Effector CD8-positive, alpha-beta T cell (primary cell): ENCODE data around the gene ANKRD36C.
"Not testable (repeated sequence)": the region's sequence is repeated elsewhere in the genome, so short reads cannot be mapped to it uniquely, and the experiment has no call there.

Source experiments
- DNase-seq: peaks from one replicate; lab custom pipeline; 2025; lab: John Stamatoyannopoulos, UW
- total RNA-seq, 4 experiments: gene quantifications; one replicate each; lab custom pipeline; 2026; lab: John Stamatoyannopoulos, UW

Gene ANKRD36C
- 97.2 to 154 (median 123) reads per million in 4 experiments for total RNA-seq

DNA sequence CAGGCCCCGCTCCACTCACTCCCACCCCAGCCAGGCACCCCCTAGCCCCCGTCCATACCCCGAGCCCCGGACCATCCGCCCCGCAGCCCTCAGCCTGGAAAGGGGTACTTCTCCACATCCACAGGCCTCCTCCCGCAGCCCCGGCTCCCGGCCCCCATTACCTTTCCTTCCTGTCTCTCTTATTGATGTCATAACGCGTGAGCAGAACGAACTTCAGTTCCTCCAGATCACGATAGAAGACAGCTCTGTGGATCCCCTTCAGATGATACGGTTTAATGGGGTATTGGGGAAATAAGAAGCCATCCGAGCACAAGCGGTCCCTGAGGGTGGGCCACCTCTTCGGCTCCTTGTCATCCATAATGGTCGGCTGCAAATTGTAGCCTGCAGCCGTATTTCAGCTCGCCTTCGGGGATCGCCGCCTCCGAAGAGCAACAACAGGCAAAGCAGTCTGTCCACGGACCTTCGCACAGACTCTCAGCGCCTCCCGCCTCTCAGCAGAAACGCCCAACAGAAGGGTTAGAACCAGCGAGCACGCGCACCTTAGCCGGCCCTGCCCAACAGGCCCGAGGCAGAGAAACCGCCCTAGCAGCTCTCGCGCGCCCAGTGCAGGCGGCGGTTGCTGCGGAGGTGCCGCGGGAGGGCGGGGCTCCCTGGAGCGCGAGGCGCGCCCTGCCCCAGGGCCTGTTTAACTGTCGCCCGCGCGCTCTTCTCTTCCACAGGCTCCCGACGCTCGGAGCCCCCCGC is at the start of gene ANKRD36C:
ANKRD36C (minus strand) TSS at position 474 of the 744 bp plus-strand sequence; CDS start at position 358, 116 bp downstream.
- DNase-seq: not testable (repeated sequence)

DNA sequence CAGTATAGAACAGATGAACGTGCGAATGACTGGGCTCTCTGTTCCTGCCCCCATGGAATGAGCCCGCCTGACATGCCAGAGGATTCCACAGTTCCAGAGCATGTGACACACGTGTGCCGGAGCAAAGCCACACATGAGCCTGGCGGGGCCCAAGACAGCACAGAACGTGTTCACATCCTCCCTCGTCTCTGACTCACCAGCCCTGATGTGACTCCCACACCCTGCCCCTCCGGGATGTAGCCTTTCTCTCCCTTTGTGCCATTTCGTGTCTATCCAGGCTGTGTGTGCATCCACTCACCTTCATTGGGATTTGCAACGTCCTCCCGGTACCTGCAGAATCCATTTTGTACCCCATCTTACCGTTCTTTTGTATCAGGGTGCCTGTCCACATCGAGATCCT is 43.9 kb upstream of the ANKRD36C start:
- not testable (repeated sequence) for DNase-seq

DNA sequence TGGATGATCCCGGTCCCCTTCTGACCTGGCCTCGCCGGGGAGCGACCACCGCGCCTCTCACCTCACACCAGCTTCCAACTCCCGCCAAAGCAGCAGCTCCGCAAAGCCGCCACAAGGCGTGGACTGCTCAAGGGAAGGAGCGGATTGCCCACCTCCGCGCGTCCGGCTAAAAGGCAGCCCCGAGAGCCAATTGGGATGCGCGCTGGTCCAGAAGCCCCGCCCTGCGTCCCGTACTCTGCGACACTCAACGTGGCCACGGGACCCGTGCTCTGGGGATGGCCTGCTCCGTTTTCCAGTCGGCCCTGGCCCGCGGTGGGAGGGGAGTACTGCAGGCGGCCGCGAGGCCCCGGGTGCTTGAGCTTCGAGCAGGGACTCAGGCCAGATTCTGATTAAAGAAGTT is 43.2 kb upstream of the ANKRD36C start, which contains the start of gene GPAT2:
GPAT2 (minus strand) TSS at position 125 of the 400 bp plus-strand sequence. CDS start 2,557 bp downstream, outside the sequence.
- DNase-seq: not testable (repeated sequence)

DNA sequence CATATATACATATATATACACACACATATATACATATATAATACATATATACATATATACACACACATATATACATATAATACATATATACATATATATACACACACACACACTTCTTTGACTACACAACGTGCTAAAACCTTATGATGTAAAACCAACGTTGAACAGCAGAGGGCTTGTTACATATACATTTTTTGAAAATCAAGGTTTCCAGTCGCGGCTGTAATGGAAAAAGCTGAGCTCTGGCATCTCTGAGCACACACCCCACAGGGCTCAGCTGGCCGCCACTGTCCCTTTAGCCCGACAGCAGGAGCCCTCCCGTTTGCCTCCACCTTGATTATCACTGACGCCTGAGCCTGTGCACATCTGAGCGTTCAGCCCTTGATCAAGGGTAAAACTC is 42.4 kb upstream of the ANKRD36C start:
- DNase-seq: not testable (repeated sequence)

DNA sequence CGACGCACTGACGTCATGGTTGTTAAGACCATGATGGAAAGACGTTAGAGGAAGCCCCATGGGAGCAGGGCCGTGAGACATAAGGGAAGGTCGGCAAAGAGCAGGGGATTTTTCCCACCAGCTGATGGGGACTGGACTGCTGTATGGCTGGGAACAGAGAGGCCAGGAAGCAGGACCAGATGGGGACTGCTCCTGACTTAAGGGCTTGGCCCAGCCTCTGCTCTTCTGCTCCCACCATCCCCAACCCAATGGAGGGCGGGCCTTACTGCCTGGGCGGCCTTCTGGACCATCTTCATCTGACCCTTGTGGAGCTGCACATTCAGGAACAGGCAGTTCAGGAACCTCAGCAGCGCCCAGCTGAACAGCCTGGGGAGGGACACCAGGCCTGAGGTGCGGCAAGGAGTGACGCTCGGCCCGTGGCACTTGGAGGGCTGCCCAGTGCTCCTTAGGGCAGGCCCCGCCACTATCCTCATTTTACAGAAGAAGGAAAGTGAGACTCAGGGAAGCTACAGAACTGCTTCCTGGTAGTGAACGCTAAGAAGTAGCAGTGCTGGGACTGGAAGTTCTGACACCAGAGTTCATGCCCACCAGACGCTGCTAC is 36.2 kb upstream of the ANKRD36C start:
- DNase-seq: not testable (repeated sequence)

DNA sequence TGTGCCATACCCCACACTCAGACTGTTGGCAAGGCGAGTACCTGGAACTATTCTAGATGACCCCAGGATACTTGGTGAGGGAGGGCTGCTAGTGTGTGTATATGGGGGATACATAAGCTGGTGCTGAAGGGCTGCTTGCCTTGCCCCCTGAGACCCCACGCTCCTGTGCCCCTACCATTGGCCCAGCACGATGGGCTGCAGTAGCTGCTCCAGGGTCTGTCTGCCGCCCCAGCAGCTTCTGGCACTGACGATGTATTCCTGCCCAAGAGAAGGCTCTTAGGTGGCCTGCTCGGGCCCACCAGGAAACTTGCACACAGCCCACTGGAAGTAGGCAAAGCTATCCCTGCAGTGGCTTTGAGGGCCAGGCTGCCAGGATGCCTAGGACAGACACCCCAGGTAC is 34.1 kb upstream of the ANKRD36C start:
- DNase-seq: not testable (repeated sequence)

DNA sequence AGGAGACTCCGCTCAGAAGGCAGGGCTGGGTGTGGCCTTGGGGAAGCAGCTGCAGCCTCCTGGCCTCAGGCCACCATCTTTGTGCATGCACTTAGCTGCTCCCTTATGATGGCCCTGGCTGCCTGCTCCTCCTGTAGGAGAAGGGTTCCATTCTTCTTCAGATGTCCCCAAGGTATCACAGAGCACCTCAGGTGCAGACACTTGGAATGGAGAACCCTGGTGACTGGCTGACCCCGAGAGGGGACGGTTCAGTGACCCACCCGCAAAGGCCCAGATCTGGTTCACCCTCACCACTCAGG is 33.5 kb upstream of the ANKRD36C start:
- DNase-seq: no peak

DNA sequence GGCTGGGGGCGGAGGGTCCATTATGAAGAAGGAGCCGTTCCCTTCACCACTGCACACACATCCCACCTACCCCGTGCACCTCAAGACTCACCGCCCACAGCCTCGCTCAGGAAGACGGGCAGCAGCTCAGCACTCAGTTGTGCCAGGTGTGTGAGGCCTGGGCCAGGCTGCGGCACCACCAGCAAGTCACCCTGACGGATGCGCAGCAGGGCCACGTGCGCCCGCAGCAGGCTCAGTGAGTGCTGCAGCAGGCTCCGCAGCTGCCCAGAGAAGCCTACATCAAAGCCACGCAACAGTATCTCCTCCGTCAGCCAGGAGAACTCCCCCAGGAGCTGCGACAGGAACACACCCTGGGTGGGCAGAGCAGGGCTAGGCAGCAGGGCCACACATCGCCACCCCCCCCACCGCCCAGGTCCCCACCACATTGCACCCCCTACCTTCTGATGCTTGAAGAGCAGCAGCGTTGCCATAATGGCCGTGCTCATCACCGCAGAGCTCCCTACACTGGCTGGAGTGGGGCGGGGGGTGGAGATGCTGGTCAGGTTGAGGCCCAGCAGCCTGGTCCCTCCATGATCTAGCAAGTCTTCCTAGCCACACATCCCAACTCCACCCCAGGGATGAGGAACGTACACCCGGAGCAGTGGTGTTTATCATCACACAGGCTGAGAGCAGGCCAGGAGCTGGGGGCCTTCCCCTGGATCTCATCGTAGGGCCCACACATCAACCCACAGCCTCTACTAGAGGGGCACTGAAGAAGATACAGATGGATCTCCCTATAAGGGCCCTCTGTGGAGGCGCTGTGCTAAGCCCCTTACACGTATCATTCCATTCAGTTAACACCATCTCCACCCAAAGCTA is 32.9 kb upstream of the ANKRD36C start:
- DNase-seq: no peak

DNA sequence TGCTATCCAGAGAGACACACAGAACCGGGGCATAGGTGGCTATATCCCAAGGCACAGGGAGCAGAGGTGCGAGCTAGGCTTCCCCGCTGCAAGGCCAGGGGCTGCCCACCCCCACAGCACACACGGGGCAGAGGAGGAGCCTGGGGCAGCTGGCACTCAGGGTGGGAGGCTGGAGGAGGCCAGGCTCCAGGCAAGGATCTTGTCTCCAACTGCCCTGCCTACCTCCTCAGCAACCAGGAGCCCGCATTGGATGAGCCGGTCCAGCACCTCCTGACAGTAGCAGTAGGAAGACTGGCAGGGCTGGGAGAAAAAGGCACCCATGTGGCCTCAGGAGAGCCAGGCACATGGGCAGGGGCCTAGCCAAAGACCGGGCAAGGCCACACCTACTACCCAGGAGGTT is 32.1 kb upstream of the ANKRD36C start:
- not testable (repeated sequence) for DNase-seq

DNA sequence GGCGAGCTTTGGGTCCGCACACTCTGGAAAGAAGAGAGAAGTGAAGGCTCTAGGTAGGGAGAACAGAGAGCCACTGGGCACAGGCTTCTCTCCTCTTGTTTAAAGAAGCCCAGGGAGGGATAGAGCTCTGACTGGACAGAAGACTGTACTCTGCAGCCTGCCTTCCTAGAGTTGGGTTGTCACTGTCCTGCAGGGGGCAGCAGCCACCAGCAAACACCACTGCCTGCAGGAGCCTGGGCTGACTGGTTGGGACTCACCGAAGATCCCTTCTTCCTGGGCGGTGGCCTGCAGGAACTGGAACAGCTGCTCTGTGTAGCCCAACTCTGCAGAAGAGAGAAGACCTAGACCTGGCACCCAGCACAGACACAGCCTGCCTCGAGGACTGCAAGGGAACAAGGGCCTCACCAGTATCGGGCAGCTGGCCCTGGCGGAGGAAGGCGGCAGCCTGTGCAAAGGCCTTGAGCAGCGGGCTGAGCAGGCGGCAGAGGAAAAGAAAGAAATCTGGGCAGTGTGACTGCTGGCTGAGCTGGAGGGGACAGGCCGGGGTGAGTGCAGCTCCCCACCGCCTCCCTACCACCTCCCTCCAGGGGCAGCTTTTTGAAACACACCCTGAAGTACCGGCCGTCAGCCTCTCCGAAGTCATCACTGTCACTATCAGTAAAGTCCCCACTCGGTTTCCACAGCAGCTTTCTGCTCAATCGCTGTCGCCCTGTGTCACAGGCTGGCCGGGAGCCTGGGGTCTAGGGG is 31.2 kb upstream of the ANKRD36C start:
- DNase-seq: not testable (repeated sequence)

DNA sequence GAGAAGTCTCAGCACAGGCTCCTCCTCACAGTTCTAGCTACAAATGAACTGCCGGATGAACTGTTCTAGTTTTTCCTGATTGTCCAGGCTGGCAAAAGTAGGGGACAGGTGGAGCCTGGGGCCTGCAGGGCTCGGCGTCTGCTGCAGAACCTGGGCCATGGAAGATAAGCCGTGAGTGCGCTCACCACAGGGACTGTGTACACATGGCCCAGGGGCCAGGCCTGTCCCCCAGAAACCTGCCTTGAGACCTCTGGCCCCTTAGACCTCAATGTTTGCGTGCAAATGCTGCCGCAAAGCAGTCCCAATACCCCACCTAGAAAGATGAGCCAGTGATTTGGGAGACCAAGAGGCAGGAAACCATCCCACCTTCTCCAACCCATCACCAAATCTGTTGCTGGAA is 30.5 kb upstream of the ANKRD36C start:
- DNase-seq: not testable (repeated sequence)

DNA sequence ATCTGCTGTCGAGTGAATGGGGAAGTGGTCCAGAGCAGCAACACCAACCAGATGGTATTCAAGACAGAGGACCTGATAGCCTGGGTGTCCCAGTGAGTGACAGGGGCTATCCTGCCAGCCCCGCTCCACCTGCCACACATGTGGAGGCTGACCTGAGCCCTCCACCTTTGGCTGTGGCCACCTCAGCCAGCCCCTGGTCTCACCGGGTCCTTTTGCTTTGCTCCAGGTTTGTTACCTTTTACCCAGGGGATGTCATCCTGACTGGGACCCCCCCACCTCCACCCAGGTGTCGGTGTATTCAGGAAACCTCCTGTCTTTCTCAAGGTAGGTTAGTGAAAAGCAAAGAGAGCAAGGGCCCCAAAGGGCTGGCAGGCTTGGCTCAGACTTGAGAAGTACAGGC is 29.5 kb upstream of the ANKRD36C start:
- not testable (repeated sequence) for DNase-seq

DNA sequence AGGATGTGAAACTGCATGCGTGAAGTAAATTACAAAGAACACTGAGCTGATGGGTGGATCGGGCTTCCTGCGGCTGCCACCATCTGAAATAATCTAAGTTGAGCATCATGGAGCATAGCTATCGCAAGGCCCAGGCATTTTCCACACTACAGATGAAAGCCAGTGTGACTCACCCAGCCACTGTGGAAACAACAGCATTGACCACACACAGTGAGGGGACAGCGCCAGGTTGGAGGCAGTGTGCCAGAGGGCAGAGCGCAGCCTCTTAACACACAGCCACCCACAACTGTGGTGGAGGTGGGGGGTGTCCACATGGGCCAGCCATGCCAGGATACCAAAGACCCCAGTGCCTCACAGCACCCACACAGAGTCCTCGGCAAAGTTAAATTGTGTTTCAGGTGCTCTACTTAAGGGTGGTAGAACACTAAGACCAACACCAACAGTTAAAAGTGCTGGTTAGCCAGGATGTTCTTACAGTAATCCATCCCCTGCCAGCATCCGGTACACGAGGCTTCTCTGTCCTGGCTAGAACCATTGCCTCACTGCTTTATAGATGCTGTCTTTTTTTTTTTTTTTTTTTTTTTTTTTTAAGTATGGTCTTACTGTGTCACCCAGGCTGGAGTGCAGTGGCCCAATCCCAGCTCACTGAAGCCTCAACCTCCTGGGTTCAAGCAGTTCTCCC is 28.4 kb upstream of the ANKRD36C start:
- DNase-seq: not testable (repeated sequence)

DNA sequence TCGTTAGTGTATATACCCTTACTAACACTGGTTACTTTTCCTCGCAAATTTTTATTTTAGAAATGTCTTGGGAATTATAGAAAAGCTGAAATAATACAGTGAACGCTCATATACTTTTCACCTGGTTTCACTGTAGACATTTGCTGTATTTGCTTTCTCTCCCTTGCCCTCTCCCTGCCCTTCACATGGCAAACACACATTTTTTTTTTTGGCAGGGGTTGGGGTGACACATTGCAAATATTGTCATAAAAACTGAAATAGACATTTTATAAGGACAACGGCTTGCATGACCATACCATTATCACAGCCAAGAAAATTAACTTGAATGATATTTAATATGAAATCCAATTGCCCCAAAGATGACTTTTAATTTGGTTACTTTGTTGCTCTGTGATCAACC is 24.7 kb upstream of the ANKRD36C start:
- not testable (repeated sequence) for DNase-seq

DNA sequence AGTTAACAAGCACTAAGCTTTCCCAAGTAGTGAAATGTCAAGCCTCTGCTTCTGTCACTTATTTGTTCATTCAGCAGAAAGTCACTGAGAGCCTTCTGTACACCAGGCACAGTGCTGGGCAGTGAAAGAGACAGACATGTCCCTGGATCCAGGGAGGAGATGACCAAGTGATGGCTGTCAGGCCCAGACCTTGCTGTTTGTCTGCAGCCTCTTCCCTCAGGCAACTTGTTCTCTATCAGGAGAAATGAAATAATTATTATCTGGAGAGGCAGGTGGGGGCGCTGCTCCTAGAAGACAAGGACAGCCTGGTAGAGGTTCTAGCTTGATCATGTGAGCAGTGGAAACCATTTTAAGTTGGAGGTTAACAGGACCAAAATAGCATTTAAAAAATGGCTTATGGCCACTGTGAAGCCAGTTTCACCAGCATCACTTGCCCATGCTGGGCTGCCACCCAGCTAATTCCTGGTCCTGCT is 21.2 kb upstream of the ANKRD36C start:
- not testable (repeated sequence) for DNase-seq

DNA sequence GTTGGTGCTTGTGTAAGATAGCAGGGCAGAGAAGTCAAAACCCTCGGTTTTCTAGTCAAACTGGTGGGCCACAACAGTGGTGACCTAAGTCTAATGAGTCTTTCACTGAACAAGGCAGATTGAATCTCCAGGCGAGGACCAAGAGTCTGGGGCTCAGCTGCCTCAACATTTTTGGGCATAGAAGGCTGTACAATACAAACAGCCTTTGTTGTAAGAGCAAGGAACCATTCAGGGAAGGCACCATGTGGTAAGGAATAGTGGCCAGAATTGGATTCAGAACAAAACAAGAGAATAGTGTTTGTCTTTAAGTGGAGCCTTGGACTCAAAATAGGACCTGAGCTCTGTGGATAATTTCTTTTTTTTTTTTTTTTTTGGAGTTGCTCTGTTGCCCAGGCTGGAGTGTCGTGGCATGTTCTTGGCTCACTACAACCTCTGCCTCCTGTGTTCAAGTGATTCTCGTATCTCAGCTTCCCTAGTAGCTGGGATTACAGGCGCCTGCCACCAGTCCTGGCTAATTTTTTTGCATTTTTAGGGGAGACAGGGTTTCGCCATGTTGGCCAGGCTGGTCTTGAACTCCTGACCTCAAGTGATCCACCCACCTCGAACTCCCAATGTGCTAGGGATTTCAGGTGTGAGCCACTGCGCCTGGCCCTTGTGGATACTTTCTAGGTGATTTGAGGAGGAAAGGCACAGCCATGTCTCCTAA is 20.6 kb upstream of the ANKRD36C start:
- DNase-seq: not testable (repeated sequence)

DNA sequence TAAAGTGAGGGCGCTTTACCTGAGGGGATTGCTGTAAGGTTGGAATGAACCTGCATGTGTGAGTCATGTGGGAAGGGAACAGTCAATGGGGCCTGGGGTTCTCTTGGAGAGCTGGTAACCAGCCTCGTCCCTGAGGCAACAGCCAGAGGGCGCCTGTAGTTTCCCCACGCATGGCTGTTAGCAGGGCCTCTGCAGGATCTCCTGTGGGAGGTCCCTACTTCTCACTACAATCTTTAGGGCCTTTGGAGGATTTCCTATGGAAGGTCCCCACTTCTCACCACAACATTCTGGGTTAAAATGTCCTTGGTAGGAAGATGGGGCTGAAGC is 19.5 kb upstream of the ANKRD36C start:
- not testable (repeated sequence) for DNase-seq

DNA sequence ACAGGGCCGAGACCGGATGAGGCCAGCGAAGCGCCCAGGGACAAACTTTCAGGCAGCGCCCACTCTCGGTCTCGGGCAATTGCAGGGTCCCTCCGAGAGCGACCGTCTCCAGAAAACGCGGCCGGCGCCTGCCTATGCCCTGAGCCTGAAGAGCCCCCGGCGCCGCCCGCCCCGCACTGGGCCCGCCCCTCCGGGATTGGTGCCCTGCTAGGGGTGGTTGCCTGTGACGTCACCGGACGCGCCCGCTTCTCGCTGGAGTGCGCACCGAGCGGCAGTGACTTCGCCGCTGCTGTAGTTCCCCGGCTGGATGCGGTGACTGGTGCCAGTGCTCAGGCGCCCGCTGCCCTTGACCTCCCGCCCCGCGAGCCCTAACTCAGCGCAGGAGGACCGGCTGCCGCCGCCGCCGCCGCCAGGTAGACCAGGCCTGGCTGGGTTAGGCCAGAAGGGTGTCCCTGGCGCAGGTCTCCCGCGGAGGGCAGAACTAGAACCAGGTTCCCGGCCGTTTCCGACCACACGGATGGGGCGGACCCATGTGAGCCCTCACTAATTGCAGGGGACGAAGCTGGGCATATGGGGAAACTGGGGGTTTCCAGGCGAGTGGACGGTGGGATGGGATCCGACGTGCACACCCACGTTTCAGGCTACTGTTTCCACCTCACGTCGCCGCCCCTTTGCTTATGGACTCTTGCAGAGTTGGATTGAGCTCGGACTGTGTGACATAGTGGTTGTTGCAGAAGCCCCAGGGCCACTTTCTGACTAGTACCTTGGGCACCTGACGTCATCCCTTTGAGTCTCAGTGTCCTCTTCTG is 18.9 kb upstream of the ANKRD36C start:
- DNase-seq: not testable (repeated sequence)

DNA sequence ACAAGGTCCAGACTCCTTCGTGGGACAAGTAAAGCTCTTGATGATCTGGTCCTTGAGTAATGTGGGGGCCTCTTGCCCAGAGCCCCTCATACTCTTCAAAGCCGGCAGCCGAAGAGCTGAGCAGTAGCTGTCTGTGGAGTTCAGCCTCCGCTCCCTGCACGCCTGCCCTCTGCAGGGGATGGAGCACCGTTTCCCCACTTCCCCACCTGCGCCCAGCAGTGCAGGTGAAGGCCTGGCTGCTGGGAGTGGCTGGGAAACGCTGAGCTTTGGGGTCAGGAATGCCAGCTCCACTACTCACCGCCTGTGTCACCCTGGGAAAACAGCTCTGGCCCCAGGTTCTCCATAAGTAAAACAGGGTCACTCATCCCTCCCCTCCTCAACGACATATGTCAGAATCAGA is 18.2 kb upstream of the ANKRD36C start:
- DNase-seq: not testable (repeated sequence)

DNA sequence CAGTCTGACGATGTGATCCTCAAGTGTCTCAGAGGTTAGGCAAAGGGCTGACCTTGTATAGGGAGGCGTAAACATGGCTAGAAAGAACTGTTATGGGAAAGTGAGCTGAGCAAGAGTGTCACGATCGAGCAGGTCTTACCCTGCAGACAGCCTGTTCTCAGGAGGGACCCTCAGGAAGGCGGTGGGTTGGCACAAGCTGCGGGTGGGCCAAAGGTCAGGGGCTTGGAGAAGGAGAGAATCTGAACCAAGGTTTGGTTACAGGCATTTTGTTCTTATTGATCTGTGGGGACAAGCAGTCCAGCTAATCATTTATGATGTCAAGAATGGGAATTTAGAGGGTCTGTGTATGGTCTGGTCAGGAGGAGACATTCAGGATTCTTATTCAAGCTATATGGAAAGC is 16.4 kb upstream of the ANKRD36C start:
- DNase-seq: not testable (repeated sequence)
